ENCODE results near the gene PNPLA1.

Gene PNPLA1

GRCh38 chr6:36286858-36287257, 17.0 kb downstream of the PNPLA1 start:
- H3K9ac ChIP-seq (ENCODE audit: low read depth, low read length) = no peak overlapping the region

GRCh38 chr6:36289281-36289878, 19.5 kb downstream of the PNPLA1 start:
- no peaks in the 10 kb centered on the region for H3K9me3 ChIP-seq (ENCODE audit: control insufficient read depth, insufficient read depth, low read length)
- H3K4me1 ChIP-seq (ENCODE audit: insufficient read depth, low read length) = no peaks in the 10 kb centered on the region
- H3K36me3 ChIP-seq (ENCODE audit: insufficient read depth, low read length) = no peaks in the 10 kb centered on the region

More at GRCh38 chr6:36286858-36287257, 17.0 kb downstream of the PNPLA1 start:
- Histone ChIP-seq H3K36me3 (ENCODE audit: insufficient read depth, low read length) (no peaks in the 10 kb centered on the region), H3K4me1 (ENCODE audit: insufficient read depth, low read length) (no peaks in the 10 kb centered on the region), H3K9me3 (ENCODE audit: control insufficient read depth, insufficient read depth, low read length) (no peaks in the 10 kb centered on the region)

GRCh38 chr6:36290668-36291620, 21.1 kb downstream of the PNPLA1 start:
- Histone ChIP-seq H3K4me1 (ENCODE audit: insufficient read depth, low read length) (no peaks in the 10 kb centered on the region), H3K9ac (ENCODE audit: low read depth, low read length) (no peak overlapping the region), H3K9me3 (ENCODE audit: control insufficient read depth, insufficient read depth, low read length) (no peaks in the 10 kb centered on the region), H3K36me3 (ENCODE audit: insufficient read depth, low read length) (no peaks in the 10 kb centered on the region)

More at GRCh38 chr6:36289281-36289878, 19.5 kb downstream of the PNPLA1 start:
- no peak overlapping the region for H3K9ac ChIP-seq (ENCODE audit: low read depth, low read length)

- no peaks in the 10 kb centered on the region for H3K36me3 ChIP-seq (ENCODE audit: insufficient read depth, low read length)
- no peak overlapping the region for H3K9ac ChIP-seq (ENCODE audit: low read depth, low read length)
- no peaks in the 10 kb centered on the region for H3K4me1 ChIP-seq (ENCODE audit: insufficient read depth, low read length)
- no peaks in the 10 kb centered on the region for H3K9me3 ChIP-seq (ENCODE audit: control insufficient read depth, insufficient read depth, low read length)
Observed at GRCh38 chr6:36292170-36292569, 22.3 kb downstream of the PNPLA1 start.

- no peaks in the 10 kb centered on the region for H3K36me3 ChIP-seq (ENCODE audit: insufficient read depth, low read length)
- H3K4me1 ChIP-seq (ENCODE audit: insufficient read depth, low read length) = no peaks in the 10 kb centered on the region
- H3K9me3 ChIP-seq (ENCODE audit: control insufficient read depth, insufficient read depth, low read length) = no peaks in the 10 kb centered on the region
- no peak overlapping the region for H3K9ac ChIP-seq (ENCODE audit: low read depth, low read length)
Observed at GRCh38 chr6:36296240-36296639, 26.4 kb downstream of the PNPLA1 start.

GRCh38 chr6:36297051-36297450, 27.2 kb downstream of the PNPLA1 start:
- Histone ChIP-seq H3K36me3 (ENCODE audit: insufficient read depth, low read length) (no peaks in the 10 kb centered on the region), H3K9me3 (ENCODE audit: control insufficient read depth, insufficient read depth, low read length) (no peaks in the 10 kb centered on the region), H3K9ac (ENCODE audit: low read depth, low read length) (no peak overlapping the region), H3K4me1 (ENCODE audit: insufficient read depth, low read length) (no peaks in the 10 kb centered on the region)

GRCh38 chr6:36297511-36297910, 27.7 kb downstream of the PNPLA1 start:
- H3K9ac ChIP-seq (ENCODE audit: low read depth, low read length) = no peak overlapping the region
- H3K4me1 ChIP-seq (ENCODE audit: insufficient read depth, low read length) = no peaks in the 10 kb centered on the region
- no peaks in the 10 kb centered on the region for H3K36me3 ChIP-seq (ENCODE audit: insufficient read depth, low read length)
- no peaks in the 10 kb centered on the region for H3K9me3 ChIP-seq (ENCODE audit: control insufficient read depth, insufficient read depth, low read length)

GRCh38 chr6:36298027-36298426, 28.2 kb downstream of the PNPLA1 start:
- Histone ChIP-seq H3K9ac (ENCODE audit: low read depth, low read length) (no peak overlapping the region), H3K9me3 (ENCODE audit: control insufficient read depth, insufficient read depth, low read length) (no peaks in the 10 kb centered on the region), H3K4me1 (ENCODE audit: insufficient read depth, low read length) (no peaks in the 10 kb centered on the region), H3K36me3 (ENCODE audit: insufficient read depth, low read length) (no peaks in the 10 kb centered on the region)

GRCh38 chr6:36301085-36301658, 31.3 kb downstream of the PNPLA1 start:
- Histone ChIP-seq H3K4me1 (ENCODE audit: insufficient read depth, low read length) (no peaks in the 10 kb centered on the region), H3K9ac (ENCODE audit: low read depth, low read length) (no peak overlapping the region), H3K9me3 (ENCODE audit: control insufficient read depth, insufficient read depth, low read length) (no peaks in the 10 kb centered on the region), H3K36me3 (ENCODE audit: insufficient read depth, low read length) (no peaks in the 10 kb centered on the region)

- Histone ChIP-seq H3K9ac (ENCODE audit: low read depth, low read length) (no peak overlapping the region), H3K9me3 (ENCODE audit: control insufficient read depth, insufficient read depth, low read length) (no peaks in the 10 kb centered on the region), H3K4me1 (ENCODE audit: insufficient read depth, low read length) (no peaks in the 10 kb centered on the region)
Observed at GRCh38 chr6:36301781-36302180, 31.9 kb downstream of the PNPLA1 start.

GRCh38 chr6:36302227-36302976, 32.5 kb downstream of the PNPLA1 start:
- Histone ChIP-seq H3K9me3 (ENCODE audit: control insufficient read depth, insufficient read depth, low read length) (no peaks in the 10 kb centered on the region), H3K9ac (ENCODE audit: low read depth, low read length) (no peak overlapping the region), H3K36me3 (ENCODE audit: insufficient read depth, low read length) (no peaks in the 10 kb centered on the region), H3K4me1 (ENCODE audit: insufficient read depth, low read length) (no peaks in the 10 kb centered on the region)

More at GRCh38 chr6:36301781-36302180, 31.9 kb downstream of the PNPLA1 start:
- no peaks in the 10 kb centered on the region for H3K36me3 ChIP-seq (ENCODE audit: insufficient read depth, low read length)

GRCh38 chr6:36305885-36306284, 36.0 kb downstream of the PNPLA1 start:
- Histone ChIP-seq H3K4me1 (ENCODE audit: insufficient read depth, low read length) (no peaks in the 10 kb centered on the region), H3K9ac (ENCODE audit: low read depth, low read length) (no peak overlapping the region), H3K9me3 (ENCODE audit: control insufficient read depth, insufficient read depth, low read length) (no peaks in the 10 kb centered on the region)

GRCh38 chr6:36306375-36306774, 36.5 kb downstream of the PNPLA1 start:
- Histone ChIP-seq H3K4me1 (ENCODE audit: insufficient read depth, low read length) (no peaks in the 10 kb centered on the region), H3K9me3 (ENCODE audit: control insufficient read depth, insufficient read depth, low read length) (no peaks in the 10 kb centered on the region), H3K36me3 (ENCODE audit: insufficient read depth, low read length) (no peaks in the 10 kb centered on the region), H3K9ac (ENCODE audit: low read depth, low read length) (no peak overlapping the region)

More at GRCh38 chr6:36305885-36306284, 36.0 kb downstream of the PNPLA1 start:
- H3K36me3 ChIP-seq (ENCODE audit: insufficient read depth, low read length) = no peaks in the 10 kb centered on the region

- Histone ChIP-seq H3K9me3 (ENCODE audit: control insufficient read depth, insufficient read depth, low read length) (no peaks in the 10 kb centered on the region), H3K9ac (ENCODE audit: low read depth, low read length) (no peak overlapping the region), H3K4me1 (ENCODE audit: insufficient read depth, low read length) (peaks cover 2% of the 10 kb centered on the region; the same call in 1 of the 2 replicates), H3K36me3 (ENCODE audit: insufficient read depth, low read length) (no peaks in the 10 kb centered on the region)
Observed at GRCh38 chr6:36308514-36308913, 38.7 kb downstream of the PNPLA1 start.

Data from ES-I3 (cell line).